ENCODE data around the gene URAD.
A peak's percentile ranks its signal among the peaks of the same experiment; 100 is the strongest.
"Not testable (repeated sequence)": the region's sequence is repeated elsewhere in the genome, so short reads cannot be mapped to it uniquely, and the experiment has no call there.

Gene URAD, protein sequence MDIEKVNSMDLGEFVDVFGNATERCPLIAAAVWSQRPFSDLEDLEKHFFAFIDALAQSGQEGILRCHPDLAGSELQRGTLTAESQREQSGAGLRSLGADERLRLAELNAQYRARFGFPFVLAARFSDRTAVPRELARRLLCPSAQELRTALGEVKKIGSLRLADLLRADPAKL

DNA sequence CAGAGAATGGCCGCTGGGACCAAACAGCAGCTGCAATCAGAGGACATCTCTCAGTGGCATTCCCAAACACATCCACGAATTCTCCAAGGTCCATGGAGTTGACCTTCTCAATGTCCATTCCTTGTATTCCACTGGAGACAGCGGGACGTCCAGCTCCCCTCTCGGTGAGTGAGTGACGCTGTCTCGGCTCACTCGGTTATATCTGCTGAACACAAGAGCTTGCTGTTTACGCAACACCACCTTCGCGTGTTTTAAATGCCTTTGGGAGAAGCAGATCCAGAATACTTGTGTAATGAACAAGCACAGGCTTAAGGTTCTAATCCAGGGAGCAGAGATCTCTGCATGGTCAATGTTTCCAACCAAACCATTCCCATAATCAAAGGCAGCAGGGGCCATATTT is at the start of gene URAD:
Gene URAD, minus strand, starts transcription at position 174 of the 400 bp plus-strand sequence. Its CDS starts 56 bp downstream, at position 118.
- Histone ChIP-seq H3K27me3 (ENCODE audit: insufficient read depth, low read length) (peaks cover 61% of the 10 kb centered on the region), H3K4me3 (ENCODE audit: low read length) (no peak within 1 kb of the TSS), H3K9ac (ENCODE audit: low read depth, low read length) (no peak within 1 kb of the TSS), H3K27ac (ENCODE audit: low read length) (no peak within 1 kb of the TSS), H3K9me3 (ENCODE audit: insufficient read depth, low read depth, low read length) (no peaks in the 10 kb centered on the region), H3K4me1 (ENCODE audit: insufficient read depth, low read length) (no peaks in the 10 kb centered on the region), H3K36me3 (ENCODE audit: insufficient read depth, low read depth, low read length) (no peaks in the 10 kb centered on the region)

DNA sequence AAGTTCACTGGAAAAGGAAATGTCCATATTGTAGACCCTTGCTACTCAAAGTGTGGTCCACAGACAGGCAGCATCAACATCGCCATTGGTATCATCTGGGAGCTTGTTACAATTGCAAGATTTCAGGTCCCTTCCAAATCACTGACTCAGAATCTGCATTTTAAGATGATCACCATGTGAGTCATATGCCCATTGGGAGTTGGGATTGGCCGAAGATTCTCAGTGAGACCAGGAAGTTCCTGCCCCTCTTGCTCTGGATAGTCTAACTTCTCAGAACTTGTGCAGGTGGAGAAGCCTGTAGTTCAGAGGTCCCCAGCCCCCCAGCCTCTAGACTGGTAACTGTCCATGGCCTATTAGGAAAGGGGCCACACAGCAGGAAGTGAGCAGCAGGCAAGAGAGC is 48.9 kb upstream of the URAD start:
- Histone ChIP-seq H3K27ac (ENCODE audit: low read length) (no peak overlapping the region), H3K4me1 (ENCODE audit: insufficient read depth, low read length) (no peaks in the 10 kb centered on the region), H3K4me3 (ENCODE audit: low read length) (no peak overlapping the region), H3K9ac (ENCODE audit: low read depth, low read length) (no peak overlapping the region), H3K36me3 (ENCODE audit: insufficient read depth, low read depth, low read length) (no peaks in the 10 kb centered on the region), H3K27me3 (ENCODE audit: insufficient read depth, low read length) (no peaks in the 10 kb centered on the region), H3K9me3 (ENCODE audit: insufficient read depth, low read depth, low read length) (peaks cover 4% of the 10 kb centered on the region; the same call in 1 of the 2 replicates)

DNA sequence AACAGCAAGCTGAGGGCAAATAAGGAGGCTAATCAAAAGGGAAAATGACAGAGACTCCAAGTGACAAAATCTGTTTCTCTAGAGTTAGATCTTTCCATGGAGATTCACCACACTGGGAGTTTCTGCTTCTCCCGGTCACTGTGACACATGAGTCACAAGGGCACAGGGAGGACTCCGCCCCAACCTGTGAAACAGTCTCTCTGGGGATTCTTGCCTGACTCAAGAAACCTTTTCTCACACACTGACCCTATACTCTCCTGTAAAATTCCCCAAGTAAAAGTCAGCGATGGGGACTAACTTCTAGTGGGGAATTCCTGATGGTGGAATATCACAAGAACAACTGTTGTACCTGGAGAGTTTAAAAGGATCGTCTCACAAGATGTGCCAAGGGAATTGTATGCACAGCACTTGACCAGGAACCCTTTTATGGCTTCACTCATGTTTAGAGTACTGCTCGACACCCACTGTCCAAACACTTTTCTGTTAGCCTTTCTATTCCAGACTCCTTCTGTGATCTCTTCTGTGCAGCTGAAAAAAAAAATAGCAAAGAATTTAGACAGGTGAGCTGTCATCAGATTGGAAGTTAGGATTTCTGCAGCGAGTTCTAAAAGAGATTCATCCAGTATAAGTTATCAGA is 46.8 kb upstream of the URAD start:
- H3K9me3 ChIP-seq (ENCODE audit: insufficient read depth, low read depth, low read length) = peaks cover 4% of the 10 kb centered on the region; the same call in 1 of the 2 replicates
- no peaks in the 10 kb centered on the region for H3K4me1 ChIP-seq (ENCODE audit: insufficient read depth, low read length)
- H3K4me3 ChIP-seq (ENCODE audit: low read length) = no peak overlapping the region
- H3K27me3 ChIP-seq (ENCODE audit: insufficient read depth, low read length) = no peaks in the 10 kb centered on the region
- H3K36me3 ChIP-seq (ENCODE audit: insufficient read depth, low read depth, low read length) = no peaks in the 10 kb centered on the region
- H3K9ac ChIP-seq (ENCODE audit: low read depth, low read length) = no peak overlapping the region
- H3K27ac ChIP-seq (ENCODE audit: low read length) = no peak overlapping the region

DNA sequence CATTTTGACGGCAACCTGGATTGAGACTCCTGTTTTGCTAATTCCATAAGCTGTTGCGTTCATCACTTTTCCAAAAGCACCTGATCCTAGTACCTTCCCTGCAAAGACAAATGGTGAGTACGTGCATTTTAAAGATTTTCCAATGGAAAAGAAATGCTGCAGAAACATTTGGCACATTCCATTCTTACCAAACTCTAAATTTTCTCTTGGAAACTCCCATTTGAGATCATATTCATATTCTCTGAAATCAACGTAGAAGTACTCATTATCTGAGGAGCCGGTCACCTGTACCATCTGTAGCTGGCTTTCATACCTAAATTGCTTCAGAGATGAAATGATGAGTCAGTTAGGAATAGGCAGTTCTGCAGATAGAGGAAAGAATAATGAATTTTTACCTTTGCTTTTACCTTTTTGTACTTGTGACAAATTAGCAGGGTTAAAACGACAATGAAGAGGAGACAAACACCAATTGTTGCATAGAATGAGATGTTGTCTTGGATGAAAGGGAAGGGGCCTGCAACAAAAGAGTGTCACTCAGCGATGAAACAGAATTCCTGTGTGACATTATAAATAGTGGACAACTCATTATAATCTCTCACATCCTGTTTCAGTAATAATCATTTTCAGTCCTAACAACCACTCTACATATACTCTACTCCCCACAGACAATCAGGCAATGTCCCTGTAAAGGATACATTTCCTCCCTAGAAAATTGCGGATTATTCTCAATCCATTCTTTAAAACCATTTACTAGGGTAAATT is 45.6 kb upstream of the URAD start:
- Histone ChIP-seq H3K4me1 (ENCODE audit: insufficient read depth, low read length) (no peaks in the 10 kb centered on the region), H3K9ac (ENCODE audit: low read depth, low read length) (no peak overlapping the region), H3K36me3 (ENCODE audit: insufficient read depth, low read depth, low read length) (no peaks in the 10 kb centered on the region), H3K4me3 (ENCODE audit: low read length) (no peak overlapping the region), H3K27me3 (ENCODE audit: insufficient read depth, low read length) (no peaks in the 10 kb centered on the region), H3K9me3 (ENCODE audit: insufficient read depth, low read depth, low read length) (peaks cover 4% of the 10 kb centered on the region; the same call in 1 of the 2 replicates), H3K27ac (ENCODE audit: low read length) (no peak overlapping the region)

DNA sequence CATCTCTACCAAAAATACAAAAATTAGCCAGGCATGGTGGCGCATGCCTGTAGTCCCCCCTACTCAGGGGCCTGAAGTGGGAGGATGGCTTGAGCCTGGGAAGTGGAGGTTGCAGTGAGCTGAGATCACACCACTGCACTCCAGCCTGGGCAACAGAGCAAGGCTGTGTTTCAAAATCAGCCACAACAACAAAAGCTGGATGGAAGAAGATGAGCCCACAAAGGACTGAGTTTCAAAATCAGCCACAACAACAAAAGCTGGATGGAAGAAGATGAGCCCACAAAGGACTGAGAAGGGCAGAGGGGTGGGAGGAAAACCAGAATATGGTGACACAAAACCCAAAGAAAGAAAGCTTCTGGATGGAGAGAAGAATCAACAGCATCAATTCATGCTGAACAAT is 43.9 kb upstream of the URAD start:
- H3K9me3 ChIP-seq (ENCODE audit: insufficient read depth, low read depth, low read length); H3K9ac ChIP-seq (ENCODE audit: low read depth, low read length); H3K4me1 ChIP-seq (ENCODE audit: insufficient read depth, low read length); H3K4me3 ChIP-seq (ENCODE audit: low read length); H3K27me3 ChIP-seq (ENCODE audit: insufficient read depth, low read length); H3K27ac ChIP-seq (ENCODE audit: low read length); H3K36me3 ChIP-seq (ENCODE audit: insufficient read depth, low read depth, low read length): not testable (repeated sequence)

DNA sequence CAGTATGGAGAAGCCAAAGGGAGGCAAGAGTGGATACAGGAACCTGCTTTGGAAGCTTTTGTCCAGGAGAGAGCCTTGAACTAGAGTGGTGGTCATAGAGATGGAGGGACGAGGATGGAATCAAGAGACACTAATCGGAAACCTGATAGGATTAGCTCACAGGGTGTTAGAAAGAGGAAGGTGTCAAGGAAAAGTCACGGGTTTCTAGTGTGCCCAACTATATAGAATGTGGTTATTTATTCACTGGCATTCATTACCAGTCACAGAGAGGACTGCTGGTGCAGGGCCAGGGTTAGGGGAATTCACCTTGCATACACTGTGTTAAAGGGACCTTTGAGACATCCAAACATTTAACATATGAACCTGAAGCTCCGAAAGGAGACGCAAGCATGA is 43.4 kb upstream of the URAD start:
- Histone ChIP-seq H3K27me3 (ENCODE audit: insufficient read depth, low read length) (no peaks in the 10 kb centered on the region), H3K36me3 (ENCODE audit: insufficient read depth, low read depth, low read length) (no peaks in the 10 kb centered on the region), H3K27ac (ENCODE audit: low read length) (no peak overlapping the region), H3K9ac (ENCODE audit: low read depth, low read length) (no peak overlapping the region), H3K4me1 (ENCODE audit: insufficient read depth, low read length) (no peaks in the 10 kb centered on the region), H3K9me3 (ENCODE audit: insufficient read depth, low read depth, low read length) (no peaks in the 10 kb centered on the region), H3K4me3 (ENCODE audit: low read length) (no peak overlapping the region)

DNA sequence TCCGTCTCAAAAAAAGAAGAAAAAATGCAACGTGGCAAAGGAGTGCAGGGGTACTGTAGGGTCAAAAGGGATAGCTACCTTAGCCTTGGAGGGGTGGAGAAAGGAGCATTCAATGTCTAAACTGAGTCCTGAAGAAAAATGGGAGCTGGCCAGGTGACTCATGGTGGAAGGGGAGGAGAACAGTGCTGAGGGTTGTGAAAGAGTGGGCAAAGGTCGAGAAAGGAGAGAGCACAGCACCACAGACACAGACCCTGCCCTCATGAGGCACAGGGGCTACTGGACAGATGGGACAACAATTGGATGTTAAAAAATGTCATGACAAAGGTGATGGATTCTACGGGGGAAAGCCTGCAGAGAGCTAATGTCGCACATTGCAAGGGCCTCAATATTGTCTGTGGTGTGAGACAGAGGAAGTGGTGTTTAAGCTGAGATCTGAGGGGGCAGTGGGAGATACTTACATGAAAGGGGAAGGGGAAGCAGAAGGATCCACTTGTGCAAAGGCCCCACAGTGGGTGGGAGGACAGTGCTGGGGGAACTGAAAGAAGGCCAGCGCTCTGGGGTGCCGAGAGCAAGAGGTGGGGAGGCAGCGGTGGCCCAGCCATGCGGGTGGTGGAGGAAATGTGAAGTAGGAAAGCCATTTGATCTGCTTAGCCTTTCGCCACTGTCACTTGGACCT is 42.9 kb upstream of the URAD start:
- 0 out of 2 replicates have a peak, but pooled peaks cover under 1% of the 10 kb centered on the region for H3K4me1 ChIP-seq (ENCODE audit: insufficient read depth, low read length)
- H3K9me3 ChIP-seq (ENCODE audit: insufficient read depth, low read depth, low read length) = no peaks in the 10 kb centered on the region
- no peak overlapping the region for H3K9ac ChIP-seq (ENCODE audit: low read depth, low read length)
- no peak overlapping the region for H3K4me3 ChIP-seq (ENCODE audit: low read length)
- H3K36me3 ChIP-seq (ENCODE audit: insufficient read depth, low read depth, low read length) = no peaks in the 10 kb centered on the region
- no peak overlapping the region for H3K27ac ChIP-seq (ENCODE audit: low read length)
- H3K27me3 ChIP-seq (ENCODE audit: insufficient read depth, low read length) = no peaks in the 10 kb centered on the region

DNA sequence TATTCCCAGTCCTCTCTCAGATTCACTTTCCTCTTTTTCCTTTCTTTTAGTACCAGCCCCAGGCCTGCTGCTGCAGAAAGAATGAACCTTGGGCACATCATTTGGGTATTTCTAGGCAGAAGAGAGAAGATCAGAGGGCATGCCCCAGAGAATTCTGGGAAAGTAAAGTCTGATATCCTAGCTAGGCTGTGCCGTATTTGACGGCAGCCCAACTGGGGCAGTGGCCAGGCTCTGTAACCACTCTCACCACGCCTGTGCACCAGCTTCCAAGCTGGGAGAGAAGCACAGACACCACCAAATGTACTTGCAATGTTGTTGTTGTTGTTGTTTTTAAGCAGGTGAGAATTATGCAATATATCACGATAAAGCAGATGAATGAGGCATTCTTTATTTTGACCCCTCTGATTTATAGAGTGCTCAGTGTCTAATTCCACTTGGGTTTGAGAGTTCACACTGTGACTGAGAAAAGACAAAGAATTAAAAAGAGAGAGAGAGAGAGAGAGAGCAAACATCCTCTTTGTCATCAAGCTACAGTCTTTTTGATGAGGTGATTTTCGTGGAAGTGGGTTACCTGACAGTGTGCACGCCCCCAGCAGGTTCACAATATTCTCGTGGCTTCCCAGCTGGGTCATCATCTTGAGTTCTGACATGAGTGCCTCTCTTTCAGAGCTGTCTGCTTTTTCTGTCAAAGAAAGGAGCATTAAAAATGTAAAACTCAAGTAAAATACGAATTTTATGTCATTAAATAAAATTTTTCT is 39.3 kb upstream of the URAD start:
- Histone ChIP-seq H3K4me3 (ENCODE audit: low read length) (no peak overlapping the region), H3K27ac (ENCODE audit: low read length) (no peak overlapping the region), H3K27me3 (ENCODE audit: insufficient read depth, low read length) (no peaks in the 10 kb centered on the region), H3K9me3 (ENCODE audit: insufficient read depth, low read depth, low read length) (no peaks in the 10 kb centered on the region), H3K36me3 (ENCODE audit: insufficient read depth, low read depth, low read length) (no peaks in the 10 kb centered on the region), H3K4me1 (ENCODE audit: insufficient read depth, low read length) (peaks cover 13% of the 10 kb centered on the region), H3K9ac (ENCODE audit: low read depth, low read length) (no peak overlapping the region)

DNA sequence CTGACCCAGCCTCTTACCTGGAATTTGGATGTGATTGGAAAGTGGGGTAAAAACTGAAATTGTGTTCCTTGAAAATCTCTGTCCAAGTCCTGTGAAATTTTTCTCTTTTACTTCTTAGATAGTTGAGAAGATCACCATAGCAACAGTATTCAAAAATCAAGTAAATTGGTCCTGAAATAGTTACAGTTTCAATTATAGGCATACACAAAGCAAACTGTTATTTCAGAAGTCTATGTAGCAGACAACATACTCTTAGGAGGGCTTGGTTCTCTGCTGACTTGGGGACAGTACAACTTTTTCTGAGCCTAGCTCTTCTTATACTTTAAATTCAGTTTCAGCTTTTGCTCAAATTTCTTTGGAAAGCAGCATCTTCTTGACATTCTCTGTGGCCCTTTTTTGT is 38.6 kb upstream of the URAD start:
- no peak overlapping the region for H3K9ac ChIP-seq (ENCODE audit: low read depth, low read length)
- H3K27ac ChIP-seq (ENCODE audit: low read length) = no peak overlapping the region
- no peaks in the 10 kb centered on the region for H3K9me3 ChIP-seq (ENCODE audit: insufficient read depth, low read depth, low read length)
- H3K4me3 ChIP-seq (ENCODE audit: low read length) = no peak overlapping the region
- peaks cover 18% of the 10 kb centered on the region for H3K4me1 ChIP-seq (ENCODE audit: insufficient read depth, low read length)
- H3K27me3 ChIP-seq (ENCODE audit: insufficient read depth, low read length) = no peaks in the 10 kb centered on the region
- no peaks in the 10 kb centered on the region for H3K36me3 ChIP-seq (ENCODE audit: insufficient read depth, low read depth, low read length)

DNA sequence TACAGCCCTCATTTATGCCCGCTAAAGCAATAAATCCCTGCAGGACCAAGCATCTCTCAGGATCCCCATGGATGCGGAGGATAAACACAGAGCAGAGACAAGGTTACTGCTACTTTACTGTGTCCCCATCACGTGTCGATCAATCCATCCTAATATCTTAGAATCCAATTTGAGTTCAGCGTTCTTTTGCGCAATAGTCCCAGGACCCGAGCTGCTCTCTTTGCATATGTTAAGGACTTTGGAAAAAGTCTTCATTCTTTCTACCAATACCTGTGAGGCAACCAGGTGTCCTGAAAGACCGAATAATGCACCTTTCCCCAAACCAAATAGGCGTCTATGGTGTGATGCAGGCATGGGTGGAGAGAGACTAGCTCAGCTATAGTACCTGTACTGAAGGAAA is 38.0 kb upstream of the URAD start:
- H3K27ac ChIP-seq (ENCODE audit: low read length) = no peak overlapping the region
- H3K4me1 ChIP-seq (ENCODE audit: insufficient read depth, low read length) = peaks cover 18% of the 10 kb centered on the region
- no peaks in the 10 kb centered on the region for H3K36me3 ChIP-seq (ENCODE audit: insufficient read depth, low read depth, low read length)
- no peaks in the 10 kb centered on the region for H3K27me3 ChIP-seq (ENCODE audit: insufficient read depth, low read length)
- no peak overlapping the region for H3K9ac ChIP-seq (ENCODE audit: low read depth, low read length)
- H3K9me3 ChIP-seq (ENCODE audit: insufficient read depth, low read depth, low read length) = no peaks in the 10 kb centered on the region
- H3K4me3 ChIP-seq (ENCODE audit: low read length) = no peak overlapping the region

DNA sequence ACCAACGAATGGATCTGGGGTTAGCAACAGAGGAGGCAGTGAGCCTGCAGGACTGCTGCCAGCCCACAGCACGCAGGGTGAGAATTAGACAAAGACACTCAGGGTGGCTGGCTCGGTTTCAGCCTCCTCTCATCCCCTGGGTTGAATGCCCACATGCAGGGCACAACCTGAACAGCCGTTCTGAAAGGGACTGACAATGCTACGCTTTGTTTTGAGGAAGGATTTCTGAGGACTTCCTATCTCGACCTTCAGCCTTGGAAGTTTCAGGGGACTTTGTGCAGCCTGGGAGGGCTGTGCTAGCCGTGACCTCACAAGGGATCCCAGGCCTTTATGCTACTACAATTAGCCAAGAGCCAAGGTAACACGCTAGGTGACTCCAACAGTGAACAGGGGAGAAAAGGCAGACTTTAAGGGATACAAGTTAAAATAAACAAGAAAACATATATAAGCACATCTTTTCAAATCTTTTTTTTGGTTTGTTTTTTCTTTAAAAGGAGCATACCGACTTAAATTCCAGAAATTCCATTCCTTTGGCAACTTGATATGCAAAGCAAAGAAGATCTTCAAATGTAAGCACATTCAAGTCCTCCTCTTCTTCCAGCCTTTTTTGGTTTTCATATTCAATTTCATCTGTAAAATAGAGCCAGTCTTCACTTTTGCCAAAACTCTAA is 34.5 kb upstream of the URAD start:
- H3K4me3 ChIP-seq (ENCODE audit: low read length) = peak overlapping the region; percentile 4; the same call in 1 of the 2 replicates
- H3K4me1 ChIP-seq (ENCODE audit: insufficient read depth, low read length) = peaks cover 18% of the 10 kb centered on the region
- H3K27ac ChIP-seq (ENCODE audit: low read length) = peak overlapping the region; percentile 72
- peak overlapping the region; percentile 68 for H3K9ac ChIP-seq (ENCODE audit: low read depth, low read length)
- H3K9me3 ChIP-seq (ENCODE audit: insufficient read depth, low read depth, low read length) = no peaks in the 10 kb centered on the region
- H3K27me3 ChIP-seq (ENCODE audit: insufficient read depth, low read length) = no peaks in the 10 kb centered on the region
- H3K36me3 ChIP-seq (ENCODE audit: insufficient read depth, low read depth, low read length) = no peaks in the 10 kb centered on the region

Data from iPS-20b (cell line).